SK-N-SH treated with all-trans-retinoic acid at 6 μM for 48 hours (cell line): ENCODE results near the gene LMAN1.

Source experiments
- ATAC-seq: fragments of 200-7000 bp; cut with Tn5 transposase; 3 replicates; pipeline ENCODE4 v1.9.1; 2020; ENCODE audit warnings: mild to moderate bottlenecking, moderate library complexity
- ARNTL ChIP-seq: fragments of 450-650 bp; formaldehyde crosslinking; IDR thresholded peaks from 2 replicates; pipeline ENCODE4 v1.5.0; 2020; ENCODE audit warnings: low read depth, mild to moderate bottlenecking, moderate library complexity, borderline replicate concordance
- CREB5 ChIP-seq: fragments of 250-450 bp; sonication (Bioruptor Pico); IDR thresholded peaks from 2 replicates; pipeline ENCODE4 v1.5.1; 2020; ENCODE audit warnings: low read depth, mild to moderate bottlenecking, moderate library complexity
- CSDC2 ChIP-seq: fragments of 250-450 bp; sonication (Bioruptor Pico); IDR thresholded peaks from 2 replicates; pipeline ENCODE4 v1.5.0; 2020; ENCODE audit warnings: mild to moderate bottlenecking, moderate library complexity
- CSRNP3 ChIP-seq: fragments of 250-450 bp; sonication (Bioruptor Pico); IDR thresholded peaks from 2 replicates; pipeline ENCODE4 v1.5.1; 2021; ENCODE audit warnings: mild to moderate bottlenecking, moderate library complexity
- ESRRG ChIP-seq: fragments of 250-450 bp; sonication (Bioruptor Pico); IDR thresholded peaks from 2 replicates; pipeline ENCODE4 v1.6.1; 2021; ENCODE audit warnings: mild to moderate bottlenecking
- GLIS3 ChIP-seq: fragments of 250-450 bp; sonication (Bioruptor Pico); IDR thresholded peaks from 2 replicates; pipeline ENCODE4 v1.5.0; 2020; ENCODE audit warnings: mild to moderate bottlenecking, moderate library complexity
- ISL1 ChIP-seq: fragments of 250-450 bp; sonication (Bioruptor Pico); IDR thresholded peaks from 2 replicates; pipeline ENCODE4 v2.1.2; 2022; ENCODE audit warnings: mild to moderate bottlenecking, moderate library complexity
- PATZ1 ChIP-seq: fragments of 250-450 bp; sonication (Bioruptor Pico); IDR thresholded peaks from 2 replicates; pipeline ENCODE4 v1.8.0; 2020; ENCODE audit warnings: mild to moderate bottlenecking, moderate library complexity, borderline replicate concordance
- POU6F1 ChIP-seq: fragments of 250-450 bp; sonication (Bioruptor Pico); IDR thresholded peaks from 2 replicates; pipeline ENCODE4 v1.8.0; 2021; ENCODE audit warnings: low read depth, mild to moderate bottlenecking, moderate library complexity, borderline replicate concordance
- PPARA ChIP-seq: fragments of 250-450 bp; sonication (Bioruptor Pico); IDR thresholded peaks from 2 replicates; pipeline ENCODE4 v1.5.0; 2020; ENCODE audit warnings: mild to moderate bottlenecking, borderline replicate concordance
- RARB ChIP-seq: fragments of 250-450 bp; sonication (Bioruptor Pico); IDR thresholded peaks from 2 replicates; pipeline ENCODE4 v1.8.0; 2021; ENCODE audit warnings: mild to moderate bottlenecking, moderate library complexity
- SNAI2 ChIP-seq: fragments of 250-450 bp; sonication (Bioruptor Pico); IDR thresholded peaks from 2 replicates; pipeline ENCODE4 v1.5.0; 2020; ENCODE audit warnings: mild to moderate bottlenecking, moderate library complexity
- TOX ChIP-seq: fragments of 250-450 bp; sonication (Bioruptor Pico); IDR thresholded peaks from 2 replicates; pipeline ENCODE4 v1.8.0; 2021; ENCODE audit warnings: mild to moderate bottlenecking, moderate library complexity, borderline replicate concordance
- TSHZ2 ChIP-seq: fragments of 250-450 bp; sonication (Bioruptor Pico); IDR thresholded peaks from 2 replicates; pipeline ENCODE4 v1.5.0; 2020; ENCODE audit warnings: mild to moderate bottlenecking, moderate library complexity
- ZC3H10 ChIP-seq: fragments of 250-450 bp; sonication (Bioruptor Pico); IDR thresholded peaks from 2 replicates; pipeline ENCODE4 v1.5.1; 2021; ENCODE audit warnings: mild to moderate bottlenecking, moderate library complexity
- ZFP3 ChIP-seq: fragments of 250-450 bp; sonication (Bioruptor Pico); IDR thresholded peaks from 2 replicates; pipeline ENCODE4 v1.5.0; 2020; ENCODE audit warnings: mild to moderate bottlenecking, moderate library complexity
- ZFP30 ChIP-seq: fragments of 450-650 bp; formaldehyde crosslinking; IDR thresholded peaks from 2 replicates; pipeline ENCODE4 v1.5.0; 2022; ENCODE audit warnings: mild to moderate bottlenecking, moderate library complexity
- ZNF565 ChIP-seq: fragments of 450-650 bp; formaldehyde crosslinking; conservative IDR thresholded peaks from 2 replicates; pipeline ENCODE4 v1.5.0; 2020; ENCODE audit warnings: low read depth, mild to moderate bottlenecking, moderate library complexity
- ZNF70 ChIP-seq: fragments of 450-650 bp; formaldehyde crosslinking; IDR thresholded peaks from 2 replicates; pipeline ENCODE4 v1.5.0; 2020; ENCODE audit warnings: mild to moderate bottlenecking, moderate library complexity
- ZNF8 ChIP-seq: fragments of 450-650 bp; formaldehyde crosslinking; IDR thresholded peaks from 2 replicates; pipeline ENCODE4 v1.5.0; 2020; ENCODE audit warnings: mild to moderate bottlenecking, moderate library complexity

LMAN1 gene

GRCh38 chr18:59344996-59345395 is 14.1 kb downstream of the LMAN1 start:
- no peak for ATAC-seq
- no peak for TF ChIP-seq ISL1 (CRISPR knock-in tag)
- TF ChIP-seq TOX (CRISPR knock-in tag) = no peak
- TF ChIP-seq SNAI2 = no peak
- no peak for TF ChIP-seq CSDC2
- TF ChIP-seq ARNTL (CRISPR knock-in tag) = no peak
- TF ChIP-seq TSHZ2 = no peak
- TF ChIP-seq ZNF565 = no peak
- TF ChIP-seq ZNF8 (CRISPR knock-in tag) = no peak
- TF ChIP-seq ESRRG (CRISPR knock-in tag) = no peak
- no peak for TF ChIP-seq RARB (CRISPR knock-in tag)
- TF ChIP-seq PATZ1 (CRISPR knock-in tag) = no peak
- TF ChIP-seq ZFP30 = no peak

- TF ChIP-seq ZNF565 (no peak), RARB (CRISPR knock-in tag) (no peak), ZFP3 (CRISPR knock-in tag) (no peak), PATZ1 (CRISPR knock-in tag) (no peak), CREB5 (CRISPR knock-in tag) (no peak), CSRNP3 (CRISPR knock-in tag) (no peak)
- no peak for ATAC-seq
Measured at GRCh38 chr18:59343926-59344325, 15.1 kb downstream of the LMAN1 start.

- no peak for ATAC-seq
- TF ChIP-seq ZFP3 (CRISPR knock-in tag) = no peak
- TF ChIP-seq CREB5 (CRISPR knock-in tag) = no peak
- TF ChIP-seq CSDC2 = no peak
- TF ChIP-seq PATZ1 (CRISPR knock-in tag) = no peak
- no peak for TF ChIP-seq SNAI2
- TF ChIP-seq GLIS3 (CRISPR knock-in tag) = no peak
- no peak for TF ChIP-seq ZNF70 (CRISPR knock-in tag)
- TF ChIP-seq ZNF565 = no peak
- TF ChIP-seq PPARA (CRISPR knock-in tag) = no peak
- TF ChIP-seq CSRNP3 (CRISPR knock-in tag) = no peak
- no peak for TF ChIP-seq POU6F1 (CRISPR knock-in tag)
- TF ChIP-seq ZC3H10 (CRISPR knock-in tag) = no peak
- no peak for TF ChIP-seq ARNTL (CRISPR knock-in tag)
- no peak for TF ChIP-seq ZNF8 (CRISPR knock-in tag)
- no peak for TF ChIP-seq TOX (CRISPR knock-in tag)
Measured at GRCh38 chr18:59340817-59341216, 18.2 kb downstream of the LMAN1 start.
